ENCODE results near the gene TAX1BP1. TPM values are rescaled to one million over a fixed set of nuclear protein-coding genes. Genes with fewer than 3 reads are reported as not detected.

The TAX1BP1 gene
- 87.6 and 118 TPM in 2 replicates for total RNA-seq (ENCODE audit: low replicate concordance)
- long read RNA-seq, transcript TAX1BP1-202 (17 exons, 2,892 nt): minor isoform, 35 of 417 reads
- long read RNA-seq, transcript TAX1BP1-201 (17 exons, 2,478 nt): major isoform, 128 of 417 reads
- long read RNA-seq, partial matches to known transcripts: 220 of 417 reads
- long read RNA-seq, other reads (novel, unspliced or antisense): 33 of 417 reads

DNA sequence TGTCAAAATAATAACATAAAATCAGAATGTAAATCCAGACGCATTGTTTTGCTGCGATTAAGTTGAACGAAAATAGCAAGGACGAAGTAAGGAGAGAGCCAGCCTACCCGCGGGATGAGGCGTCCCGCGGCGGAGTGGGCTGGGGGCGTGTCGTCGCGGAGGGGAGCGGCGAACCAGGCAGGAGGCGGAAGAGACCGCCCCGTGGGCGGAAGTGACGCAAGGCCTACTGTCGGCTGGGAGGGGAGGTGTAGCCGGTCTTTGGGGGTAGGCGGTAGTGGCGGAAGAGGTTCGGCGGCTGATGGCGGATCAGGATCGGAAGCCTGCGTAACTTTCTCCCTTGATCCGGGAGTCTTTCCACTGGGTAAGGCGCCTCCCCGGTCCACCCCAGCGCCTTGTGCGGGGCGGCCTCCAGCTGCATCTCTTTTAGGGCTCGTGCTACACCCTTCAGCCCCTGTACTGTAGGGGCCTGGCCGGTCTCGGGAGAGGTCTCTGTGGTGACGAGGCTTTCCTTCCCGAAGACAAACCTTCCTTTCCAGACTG, at the start of gene TAX1BP1:
TSS of gene TAX1BP1 (plus strand) at position 254 of the 540 bp plus-strand sequence. CDS start 8,363 bp downstream, outside the sequence.
- no peaks in the 10 kb centered on the region for H3K27me3 Mint-ChIP-seq
- peaks cover 8% of the 10 kb centered on the region for H3K36me3 Mint-ChIP-seq
- peak; percentile 93 for DNase-seq (ENCODE audit: extremely low spot score, unreplicated experiment)
- no peaks in the 10 kb centered on the region for H3K9me3 Mint-ChIP-seq
- peak within 1 kb of the TSS; percentile 88 for H3K27ac Mint-ChIP-seq
- H3K4me1 Mint-ChIP-seq (ENCODE audit: unreplicated experiment): peaks cover 34% of the 10 kb centered on the region
- TF ChIP-seq, protein P1, sequence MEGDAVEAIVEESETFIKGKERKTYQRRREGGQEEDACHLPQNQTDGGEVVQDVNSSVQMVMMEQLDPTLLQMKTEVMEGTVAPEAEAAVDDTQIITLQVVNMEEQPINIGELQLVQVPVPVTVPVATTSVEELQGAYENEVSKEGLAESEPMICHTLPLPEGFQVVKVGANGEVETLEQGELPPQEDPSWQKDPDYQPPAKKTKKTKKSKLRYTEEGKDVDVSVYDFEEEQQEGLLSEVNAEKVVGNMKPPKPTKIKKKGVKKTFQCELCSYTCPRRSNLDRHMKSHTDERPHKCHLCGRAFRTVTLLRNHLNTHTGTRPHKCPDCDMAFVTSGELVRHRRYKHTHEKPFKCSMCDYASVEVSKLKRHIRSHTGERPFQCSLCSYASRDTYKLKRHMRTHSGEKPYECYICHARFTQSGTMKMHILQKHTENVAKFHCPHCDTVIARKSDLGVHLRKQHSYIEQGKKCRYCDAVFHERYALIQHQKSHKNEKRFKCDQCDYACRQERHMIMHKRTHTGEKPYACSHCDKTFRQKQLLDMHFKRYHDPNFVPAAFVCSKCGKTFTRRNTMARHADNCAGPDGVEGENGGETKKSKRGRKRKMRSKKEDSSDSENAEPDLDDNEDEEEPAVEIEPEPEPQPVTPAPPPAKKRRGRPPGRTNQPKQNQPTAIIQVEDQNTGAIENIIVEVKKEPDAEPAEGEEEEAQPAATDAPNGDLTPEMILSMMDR (conservative IDR thresholded peaks at IDR 0.05): no peak
- peak within 1 kb of the TSS; percentile 96 for H3K4me3 Mint-ChIP-seq

DNA sequence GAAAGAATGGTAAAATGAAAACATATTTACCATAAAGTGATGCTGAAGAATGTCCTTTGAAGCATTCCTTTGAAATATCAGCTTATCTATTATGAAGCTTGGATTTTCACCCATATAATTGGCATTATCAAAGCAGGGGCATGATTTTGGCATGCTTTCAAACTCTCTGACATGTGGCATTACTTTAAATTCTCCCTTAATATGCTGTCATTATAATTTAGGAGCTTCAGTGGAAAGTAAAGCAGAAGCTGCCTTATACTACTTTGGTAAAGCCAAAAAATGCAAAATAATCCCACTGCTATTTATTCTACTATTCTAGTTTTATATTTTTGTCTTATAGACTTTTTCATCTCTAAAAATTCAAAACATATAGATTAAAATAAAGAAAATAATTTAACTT, 49.3 kb upstream of the TAX1BP1 start:
- TF ChIP-seq, protein P1 (conservative IDR thresholded peaks at IDR 0.05): no peak
- Mint-ChIP-seq H3K27me3 (no peaks in the 10 kb centered on the region), H3K36me3 (no peaks in the 10 kb centered on the region), H3K4me3 (no peak overlapping the region), H3K4me1 (ENCODE audit: unreplicated experiment) (peaks cover 12% of the 10 kb centered on the region), H3K9me3 (peaks cover 3% of the 10 kb centered on the region), H3K27ac (no peak overlapping the region)
- DNase-seq (ENCODE audit: extremely low spot score, unreplicated experiment): no peak

- Mint-ChIP-seq H3K9me3 (no peaks in the 10 kb centered on the region), H3K27me3 (no peaks in the 10 kb centered on the region), H3K4me1 (ENCODE audit: unreplicated experiment) (peaks cover 12% of the 10 kb centered on the region), H3K4me3 (no peak overlapping the region), H3K36me3 (no peaks in the 10 kb centered on the region), H3K27ac (no peak overlapping the region)
- DNase-seq (ENCODE audit: extremely low spot score, unreplicated experiment): no peak
- TF ChIP-seq, protein P1 (conservative IDR thresholded peaks at IDR 0.05): no peak
Measured at GRCh38 chr7:27693794-27694193, 46.2 kb upstream of the TAX1BP1 start.

- H3K27ac Mint-ChIP-seq: no peak overlapping the region
- no peaks in the 10 kb centered on the region for H3K9me3 Mint-ChIP-seq
- TF ChIP-seq, protein P1 (conservative IDR thresholded peaks at IDR 0.05): no peak
- H3K4me1 Mint-ChIP-seq (ENCODE audit: unreplicated experiment): peaks cover 2% of the 10 kb centered on the region
- no peaks in the 10 kb centered on the region for H3K36me3 Mint-ChIP-seq
- H3K4me3 Mint-ChIP-seq: no peak overlapping the region
- H3K27me3 Mint-ChIP-seq: no peaks in the 10 kb centered on the region
- no peak for DNase-seq (ENCODE audit: extremely low spot score, unreplicated experiment)
Measured at GRCh38 chr7:27695096-27695495, 44.9 kb upstream of the TAX1BP1 start.

DNA sequence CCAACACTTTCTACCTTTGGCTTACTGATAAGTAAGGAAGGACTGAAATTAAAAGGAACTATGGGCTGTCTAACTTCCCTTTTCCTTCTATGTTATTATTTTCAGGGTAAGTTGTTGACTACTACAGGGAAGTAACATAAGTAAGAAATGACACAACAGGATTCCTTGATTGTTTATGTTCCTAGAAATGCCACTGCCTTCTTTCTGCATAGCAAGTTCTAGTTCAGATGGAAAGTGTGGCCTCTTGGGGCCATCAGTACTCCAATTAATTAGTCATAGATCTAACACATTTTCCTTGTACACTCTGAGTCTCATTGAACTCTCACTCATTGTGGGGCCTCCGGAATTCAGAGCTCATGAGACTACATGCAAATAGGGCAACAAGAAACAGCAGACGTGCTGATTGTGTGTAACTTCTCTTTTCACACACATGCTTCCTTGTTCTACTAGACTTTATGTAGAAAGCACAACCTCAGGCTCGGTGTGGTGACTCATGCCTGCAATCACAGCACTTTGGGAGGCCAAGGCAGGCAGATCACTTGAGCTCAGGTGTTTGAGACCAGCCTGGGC, 42.0 kb upstream of the TAX1BP1 start:
- H3K4me1 Mint-ChIP-seq (ENCODE audit: unreplicated experiment): no peaks in the 10 kb centered on the region
- TF ChIP-seq, protein P1 (conservative IDR thresholded peaks at IDR 0.05): no peak
- no peak overlapping the region for H3K4me3 Mint-ChIP-seq
- no peaks in the 10 kb centered on the region for H3K36me3 Mint-ChIP-seq
- H3K9me3 Mint-ChIP-seq: peaks cover 6% of the 10 kb centered on the region
- peak overlapping the region; percentile 78 for H3K27ac Mint-ChIP-seq
- DNase-seq (ENCODE audit: extremely low spot score, unreplicated experiment): no peak
- H3K27me3 Mint-ChIP-seq: no peaks in the 10 kb centered on the region

All from type B pancreatic cell (in vitro differentiated cells).